ENCODE measurements around the gene DNAJC18. TPM values are rescaled to one million over a fixed set of nuclear protein-coding genes. Genes with fewer than 3 reads are reported as not detected.

Gene DNAJC18
- total RNA-seq, 1 donor from 2014 or later = 9.8 TPM

DNA sequence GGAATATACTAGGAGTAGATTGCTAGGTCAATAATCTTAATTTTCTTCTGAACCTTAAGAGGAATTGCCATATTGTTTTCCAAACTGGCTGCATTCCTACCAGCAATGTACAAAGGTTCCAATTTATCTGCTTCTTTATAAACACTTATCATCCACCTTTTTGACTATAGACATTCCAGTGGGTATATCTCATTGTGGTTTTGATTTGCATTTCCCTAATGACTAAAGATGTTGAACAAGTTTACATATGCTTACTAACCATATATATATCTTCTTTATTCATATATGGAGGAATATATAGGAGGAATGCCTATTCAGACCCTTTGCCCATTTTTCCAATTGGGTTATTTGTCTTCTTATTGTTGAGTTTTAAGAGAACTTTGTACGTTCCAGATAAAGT, 7.6 kb downstream of the DNAJC18 start:
- intact Hi-C loops (cut with micrococcal nuclease) = no loop called here

GRCh38 chr5:139430015-139430414, 9.3 kb downstream of the DNAJC18 start:
- intact Hi-C loops (cut with micrococcal nuclease) = no loop called here

DNA sequence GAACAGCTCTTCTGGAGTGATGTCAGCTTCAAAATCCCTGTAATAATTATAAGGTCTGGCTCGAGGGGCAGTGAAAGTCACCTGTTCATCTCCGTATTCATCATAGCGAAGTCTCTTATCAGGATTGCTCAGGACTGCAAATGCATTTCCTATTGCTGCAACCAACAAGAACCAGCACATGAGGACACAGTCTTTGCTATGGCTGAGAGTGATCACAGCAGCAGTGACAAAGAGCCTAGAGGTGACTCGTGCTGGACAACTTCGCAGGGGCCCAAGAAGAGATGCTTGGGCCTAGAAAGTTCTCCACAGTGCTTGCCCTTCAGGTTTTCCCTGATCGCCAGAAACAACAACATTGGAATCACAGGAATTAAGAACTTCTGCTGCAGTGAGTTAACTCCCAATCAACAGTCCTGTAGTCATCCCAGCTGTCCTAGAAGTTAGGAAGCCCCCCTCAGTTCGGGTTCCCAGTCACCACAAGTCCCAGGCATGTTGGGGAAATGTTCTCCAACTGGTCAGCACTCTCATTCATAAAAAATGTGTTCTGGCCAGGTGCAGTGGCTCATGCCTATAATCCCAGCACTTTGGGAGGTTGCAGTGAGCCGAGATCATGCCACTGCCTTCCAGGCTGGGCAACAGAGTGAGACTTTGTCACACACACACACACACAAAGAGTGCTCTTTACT, 13.0 kb downstream of the DNAJC18 start:
- intact Hi-C loops (cut with micrococcal nuclease) = no loop called here

- intact Hi-C loops (cut with micrococcal nuclease) = no loop called here
These were observed 13.8 kb downstream of the DNAJC18 start for GRCh38 chr5:139425497-139425896.

DNA sequence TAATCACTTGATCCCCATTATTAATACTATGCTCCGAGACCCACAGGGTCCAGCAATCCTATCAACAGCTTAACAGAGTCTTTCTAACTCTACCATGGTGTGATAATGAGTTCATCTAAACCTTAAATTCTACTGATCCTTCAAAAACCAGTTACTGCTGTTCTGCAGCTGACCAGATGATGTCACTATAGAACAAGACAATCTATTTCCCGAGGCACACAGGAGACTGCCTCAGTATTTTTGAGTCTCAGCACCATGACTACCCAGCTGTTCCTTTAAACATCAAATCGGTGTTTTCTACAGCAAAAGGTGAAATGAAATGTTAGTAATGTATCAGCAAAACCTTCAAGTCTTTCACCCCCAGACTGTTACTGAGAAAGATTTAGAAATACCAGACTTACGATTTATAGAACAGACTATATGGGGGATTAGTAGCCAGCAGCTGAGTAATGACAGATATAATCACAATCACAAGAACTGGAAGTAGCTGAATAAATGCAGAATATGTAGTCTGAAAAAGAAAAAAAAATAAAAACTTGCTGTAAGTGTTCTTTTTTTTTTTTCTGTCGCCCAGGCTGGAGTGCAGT, 16.9 kb downstream of the DNAJC18 start:
- intact Hi-C loops (cut with micrococcal nuclease) = loop anchor here (1.0 to 5.0 kb wide), 8 partner anchors 16 to 210 kb away; partner anchors contain the start of genes DNAJC18, STING1 and UBE2D2

GRCh38 chr5:139419226-139420192, 19.8 kb downstream of the DNAJC18 start:
- intact Hi-C loops (cut with micrococcal nuclease) = loop anchor here (5.0 kb wide), 3 partner anchors 38 to 213 kb away; partner anchors contain the start of gene UBE2D2

- intact Hi-C loops (cut with micrococcal nuclease) = no loop called here
These were observed 20.5 kb downstream of the DNAJC18 start for GRCh38 chr5:139418793-139419192.

DNA sequence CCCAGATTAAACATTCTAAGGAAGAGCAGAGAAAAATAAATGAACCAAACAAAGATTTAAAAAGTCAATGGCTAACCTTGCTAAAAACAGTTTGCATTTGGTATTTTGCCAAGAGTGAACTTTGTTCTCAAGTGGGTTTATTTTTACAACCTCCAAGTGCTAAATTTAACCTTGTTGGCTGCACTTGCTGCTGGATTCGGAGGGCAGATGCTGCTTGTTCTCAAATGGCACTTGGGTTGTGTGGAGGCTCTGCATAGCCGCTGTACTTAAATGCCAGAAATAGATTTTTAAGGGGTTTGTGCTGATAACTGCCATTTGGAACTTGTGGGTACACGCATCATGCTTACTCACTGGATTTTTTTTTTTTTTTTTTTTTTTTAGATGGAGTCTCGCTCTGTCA, 22.1 kb downstream of the DNAJC18 start:
- intact Hi-C loops (cut with micrococcal nuclease) = no loop called here

- intact Hi-C loops (cut with micrococcal nuclease) = no loop called here
These were observed 22.7 kb downstream of the DNAJC18 start for GRCh38 chr5:139416651-139417050.

GRCh38 chr5:139415869-139416268, 23.5 kb downstream of the DNAJC18 start:
- intact Hi-C loops (cut with micrococcal nuclease) = no loop called here

DNA sequence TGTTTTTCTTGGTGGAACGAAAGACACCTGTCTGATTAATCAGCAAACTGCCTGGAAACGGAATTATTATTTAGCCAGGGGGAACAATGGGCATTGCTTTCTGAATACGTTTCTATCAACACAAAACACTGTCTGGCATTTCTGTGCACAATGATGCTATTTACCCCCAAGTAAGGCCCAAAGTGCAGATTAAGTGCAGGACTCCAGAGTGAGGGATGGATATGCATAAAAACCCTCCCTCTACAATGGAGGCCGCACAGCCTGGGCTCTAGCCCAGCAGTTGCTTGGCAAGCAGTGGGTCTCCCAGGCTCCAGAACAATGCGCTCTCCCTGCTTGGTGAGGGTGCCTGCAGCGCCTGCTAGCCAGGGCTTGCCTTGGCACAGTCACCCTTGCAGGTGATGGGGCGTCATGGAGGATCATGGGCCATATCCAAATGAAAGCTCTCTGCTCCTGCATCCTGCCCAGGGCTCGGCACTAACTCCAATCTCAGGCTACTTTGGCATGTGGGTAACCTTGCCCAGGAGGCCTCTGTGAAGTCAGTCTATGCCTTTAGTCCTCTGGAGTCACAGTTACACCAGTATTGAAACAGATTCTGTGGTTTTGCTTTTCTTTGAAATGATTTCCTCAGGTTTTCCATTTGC, 24.0 kb downstream of the DNAJC18 start:
- intact Hi-C loops (cut with micrococcal nuclease) = no loop called here

DNA sequence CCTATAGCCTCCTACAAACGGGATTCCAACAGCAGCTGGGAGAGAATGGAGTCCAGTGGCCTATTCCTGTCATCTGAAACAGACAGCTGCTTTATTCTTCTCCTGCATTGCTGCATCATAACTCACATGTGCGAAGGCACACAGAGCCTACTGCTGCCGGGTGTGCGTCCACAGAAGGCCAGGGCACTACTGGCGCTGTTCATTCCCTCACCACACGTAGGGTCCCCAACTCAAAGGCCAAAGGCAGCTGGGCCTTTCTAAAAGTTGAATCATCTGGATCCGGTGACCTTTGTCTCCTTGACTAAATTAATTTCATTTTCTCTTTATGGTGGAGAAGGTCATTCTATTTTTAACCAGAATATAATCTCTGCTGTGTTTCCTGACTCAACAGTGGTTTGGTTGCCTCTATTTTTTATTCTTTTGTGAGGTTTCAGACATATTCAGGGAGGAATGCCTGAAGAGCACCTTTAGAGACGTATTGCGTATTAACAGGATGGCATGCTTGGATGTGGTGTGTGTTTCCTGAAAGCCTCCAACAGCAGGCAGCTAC, 24.7 kb downstream of the DNAJC18 start:
- intact Hi-C loops (cut with micrococcal nuclease) = loop anchor here (1.0 kb wide), 1 partner anchor 10 kb away; the partner anchor contains the start of gene SPATA24

DNA sequence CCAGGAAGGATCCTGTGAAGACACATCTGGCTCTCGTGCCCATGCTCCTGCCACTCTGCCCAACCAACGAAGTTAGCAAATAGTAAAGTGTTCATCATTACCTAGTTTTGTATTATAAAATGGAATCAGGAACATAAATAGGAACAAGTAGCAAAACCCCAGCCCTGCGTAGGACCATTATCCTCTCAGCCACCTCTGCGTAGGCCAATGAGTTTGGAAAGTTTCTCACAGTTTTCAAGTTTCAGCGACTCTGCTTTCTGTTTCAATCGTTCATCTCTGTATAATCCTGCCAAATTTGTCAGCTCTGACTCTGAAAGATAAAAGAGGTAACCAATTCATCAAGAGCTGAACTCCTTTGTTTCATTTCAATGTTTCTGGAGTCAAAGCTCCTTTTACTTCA, 25.4 kb downstream of the DNAJC18 start:
- intact Hi-C loops (cut with micrococcal nuclease) = loop anchor here (1.0 kb wide), 1 partner anchor 10 kb away; the partner anchor contains the start of gene SPATA24

DNA sequence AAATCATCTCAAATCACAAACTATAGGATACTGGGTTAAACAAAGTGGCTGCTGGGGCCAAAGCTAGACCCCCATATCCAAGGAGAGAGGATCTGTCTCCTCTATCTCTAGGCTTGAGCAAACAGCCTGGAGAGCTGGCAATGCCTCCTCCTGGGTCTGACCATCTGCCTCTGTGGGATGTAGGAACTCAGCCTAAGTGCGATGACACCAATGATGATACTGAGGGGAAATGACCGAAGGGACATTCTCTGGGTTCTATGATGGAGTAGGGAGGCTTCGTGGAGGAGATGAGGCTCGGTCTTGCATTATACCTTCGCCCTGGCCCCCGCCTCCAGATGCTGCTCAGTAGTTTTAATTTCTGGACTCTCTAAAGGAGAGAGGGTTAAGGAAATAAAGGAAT, 26.2 kb downstream of the DNAJC18 start:
- intact Hi-C loops (cut with micrococcal nuclease) = no loop called here

DNA sequence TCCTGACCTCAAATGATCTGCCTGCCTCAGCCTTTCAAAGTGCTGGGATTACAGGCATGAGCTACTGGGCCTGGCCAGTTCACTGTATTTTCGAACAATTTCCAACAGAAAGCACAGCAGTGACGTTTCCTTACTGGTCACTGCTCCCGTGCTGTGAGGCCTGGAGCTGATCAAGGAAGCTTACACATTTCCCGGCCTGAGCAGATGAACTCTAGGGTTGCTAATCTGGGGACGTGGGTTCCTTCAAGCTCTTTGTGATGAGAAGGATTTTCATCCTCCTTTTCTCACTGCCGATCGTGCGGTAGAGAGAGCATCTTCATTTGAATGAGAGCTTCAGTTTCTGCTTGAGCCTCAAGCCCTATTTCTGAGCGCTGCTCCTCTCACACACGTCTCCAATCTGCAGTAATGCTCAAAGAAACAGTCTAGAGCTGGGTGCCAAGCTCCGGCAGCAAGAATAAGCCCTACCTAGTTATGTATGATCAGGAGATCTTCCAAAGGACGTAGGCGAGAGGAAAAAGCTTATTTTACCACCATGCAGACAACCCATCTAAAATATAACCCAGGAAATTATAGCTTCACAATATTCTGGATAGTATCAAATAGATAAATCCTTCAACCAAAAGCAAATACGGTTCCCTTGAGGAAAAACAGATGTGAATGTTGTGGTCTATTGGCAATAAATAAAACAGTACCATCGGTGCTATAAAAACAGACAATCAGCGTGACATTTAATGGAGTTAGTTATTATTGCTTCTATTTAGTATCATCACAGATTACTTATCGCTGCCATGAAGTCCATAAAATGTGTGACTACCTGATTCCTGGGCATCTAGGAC, 28.1 kb downstream of the DNAJC18 start:
- intact Hi-C loops (cut with micrococcal nuclease) = no loop called here

- intact Hi-C loops (cut with micrococcal nuclease) = no loop called here
These were observed 29.0 kb downstream of the DNAJC18 start for GRCh38 chr5:139410121-139410992.

DNA sequence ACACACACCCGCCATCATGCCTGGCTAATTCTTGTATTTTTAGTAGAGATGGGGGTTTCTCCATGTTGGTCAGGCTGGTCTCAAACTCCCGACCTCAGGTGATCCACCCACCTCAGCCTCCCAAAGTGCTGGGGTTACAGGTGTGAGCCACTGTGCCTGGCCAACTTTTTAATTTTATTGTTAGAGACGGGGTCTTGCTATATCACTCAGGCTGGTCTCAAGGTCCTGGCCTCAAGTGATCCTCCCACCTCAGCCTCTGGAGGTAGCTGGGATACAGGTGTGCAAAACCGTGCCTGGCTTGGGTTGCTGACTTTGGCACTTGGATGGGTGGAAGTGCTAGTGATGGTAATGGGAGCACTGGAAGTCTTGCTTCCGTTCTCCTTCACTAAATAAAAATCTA, 30.2 kb downstream of the DNAJC18 start:
- intact Hi-C loops (cut with micrococcal nuclease) = loop anchor here (10.0 kb wide), 2 partner anchors 766 to 944 kb away; partner anchors contain the start of genes CYSTM1 and EGR1

GRCh38 chr5:139408191-139408590, 31.1 kb downstream of the DNAJC18 start:
- intact Hi-C loops (cut with micrococcal nuclease) = loop anchor here (10.0 kb wide), 2 partner anchors 767 to 943 kb away; partner anchors contain the start of genes CYSTM1 and EGR1

GRCh38 chr5:139407517-139407916, 31.8 kb downstream of the DNAJC18 start:
- intact Hi-C loops (cut with micrococcal nuclease) = loop anchor here (10.0 kb wide), 2 partner anchors 767 to 943 kb away; partner anchors contain the start of genes CYSTM1 and EGR1
